Neural cell (in vitro differentiated cells): ENCODE data around the gene ITFG2.

Experiments used
- POLR2AphosphoS5 ChIP-seq: IDR thresholded peaks from 2 replicates; pipeline ENCODE4 v1.6.1; 2012
- TF ChIP-seq, protein P1 (sequence below): fragments of 450-650 bp; IDR thresholded peaks from 2 replicates; pipeline ENCODE4 v1.5.1; 2014; ENCODE audit warnings: antibody characterized with exemption, mild to moderate bottlenecking, moderate library complexity; ENCODE audit not compliant: poor library complexity, severe bottlenecking

DNA sequence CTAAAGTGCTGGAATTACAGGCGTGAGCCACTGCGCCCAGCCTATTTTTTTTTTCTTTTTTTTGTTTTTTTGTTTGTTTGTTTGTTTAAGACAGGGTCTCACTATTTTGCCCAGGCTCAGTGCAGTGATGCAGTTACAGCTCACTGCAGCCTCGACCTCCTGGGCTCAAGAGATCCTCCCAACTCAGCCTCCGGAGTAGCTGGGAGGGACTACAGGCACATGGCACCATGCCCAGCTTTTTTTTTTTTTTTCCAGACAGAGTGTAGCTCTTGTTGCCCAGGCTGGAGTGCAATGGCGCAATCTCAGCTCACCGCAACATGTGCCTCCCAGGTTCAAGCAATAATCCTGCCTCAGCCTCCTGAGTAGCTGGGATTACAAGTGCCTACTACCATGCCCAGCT lies 5.8 kb upstream of the ITFG2 start:
- TF ChIP-seq, protein P1, sequence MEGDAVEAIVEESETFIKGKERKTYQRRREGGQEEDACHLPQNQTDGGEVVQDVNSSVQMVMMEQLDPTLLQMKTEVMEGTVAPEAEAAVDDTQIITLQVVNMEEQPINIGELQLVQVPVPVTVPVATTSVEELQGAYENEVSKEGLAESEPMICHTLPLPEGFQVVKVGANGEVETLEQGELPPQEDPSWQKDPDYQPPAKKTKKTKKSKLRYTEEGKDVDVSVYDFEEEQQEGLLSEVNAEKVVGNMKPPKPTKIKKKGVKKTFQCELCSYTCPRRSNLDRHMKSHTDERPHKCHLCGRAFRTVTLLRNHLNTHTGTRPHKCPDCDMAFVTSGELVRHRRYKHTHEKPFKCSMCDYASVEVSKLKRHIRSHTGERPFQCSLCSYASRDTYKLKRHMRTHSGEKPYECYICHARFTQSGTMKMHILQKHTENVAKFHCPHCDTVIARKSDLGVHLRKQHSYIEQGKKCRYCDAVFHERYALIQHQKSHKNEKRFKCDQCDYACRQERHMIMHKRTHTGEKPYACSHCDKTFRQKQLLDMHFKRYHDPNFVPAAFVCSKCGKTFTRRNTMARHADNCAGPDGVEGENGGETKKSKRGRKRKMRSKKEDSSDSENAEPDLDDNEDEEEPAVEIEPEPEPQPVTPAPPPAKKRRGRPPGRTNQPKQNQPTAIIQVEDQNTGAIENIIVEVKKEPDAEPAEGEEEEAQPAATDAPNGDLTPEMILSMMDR, result no peak
- no peak for TF ChIP-seq POLR2AphosphoS5
